Measurements from ENCODE around the gene CPA5. TPM values are rescaled to one million over a fixed set of nuclear protein-coding genes. Genes with fewer than 3 reads are reported as not detected.

CPA5 gene
- total and polyA plus RNA-seq, 10 of the 15 experiments (the other 5 are each of a cell fraction or from before 2014, with no cell fraction given) = 0.06 to 0.52 (median 0.29) TPM; not detected in 2

DNA sequence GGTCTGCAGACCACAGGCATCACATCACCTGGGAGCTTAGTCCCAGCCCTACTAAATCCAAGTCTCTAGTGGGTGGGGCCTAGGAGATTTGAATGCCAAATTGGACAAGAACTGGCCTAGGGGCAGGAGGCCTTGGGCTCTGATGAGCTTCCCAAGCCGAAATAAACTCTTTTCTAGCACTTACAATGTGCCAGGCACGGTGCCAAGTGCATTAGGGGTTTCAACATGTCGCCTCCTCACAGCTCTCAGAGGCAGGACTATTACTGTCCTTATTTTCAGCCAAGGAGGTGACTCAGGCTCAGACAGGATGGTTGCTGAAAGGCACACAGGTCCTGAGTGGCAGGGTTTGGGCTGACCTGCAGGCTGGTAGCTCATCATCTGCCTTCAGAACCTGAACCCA lies 26.4 kb downstream of the CPA5 start:
- Histone ChIP-seq H3K4me1 (ENCODE audit: control insufficient read depth, insufficient read depth, low read length) (peaks cover 3% of the 10 kb centered on the region; the same call in 1 of the 2 replicates), H3K27me3 (replicated peaks in 1 of 2; ENCODE audit: control insufficient read depth in 2 of 2, insufficient read depth in 2 of 2, low read length in 1 of 2) (no peaks in the 10 kb centered on the region), H3K27ac (ENCODE audit: control insufficient read depth, insufficient read depth) (no peak overlapping the region), H3K79me2 (ENCODE audit: control insufficient read depth, insufficient read depth, low read length) (no peaks in the 10 kb centered on the region), H3K9me3 (replicated peaks; ENCODE audit: control insufficient read depth, insufficient read depth, low read length) (no peaks in the 10 kb centered on the region; the same call in 2 of the 3 replicates), H2AFZ (ENCODE audit: control insufficient read depth, low read depth, low read length) (no peak overlapping the region), H4K20me1 (ENCODE audit: control insufficient read depth, insufficient read depth) (no peaks in the 10 kb centered on the region), H3K36me3 (ENCODE audit: control insufficient read depth in 2 of 2, insufficient read depth in 2 of 2, low read length in 1 of 2) (no peaks in the 10 kb centered on the region), H3K9ac (ENCODE audit: control insufficient read depth, insufficient read depth, low read length) (no peak overlapping the region), H3K4me2 (ENCODE audit: control insufficient read depth, insufficient read depth) (no peak overlapping the region), H3K4me3 (no peak overlapping the region)
- ChIA-PET SMC1A (ENCODE audit: uncharacterized antibody, unreplicated experiment) (interaction anchor here (0.7 to 0.9 kb wide), 2 partner anchors 21 to 31 kb away, joined by 3 read pairs; no protein-coding TSS in a partner anchor), POLR2A (interaction anchor here (0.5 kb wide), 1 partner anchor 178 kb away, joined by 4 read pairs; no protein-coding TSS in a partner anchor), RAD21 (ENCODE audit: unreplicated experiment) (interaction anchor here (0.6 kb wide), 1 partner anchor 28 kb away, joined by 3 read pairs; no protein-coding TSS in a partner anchor), CTCF (no interaction called here)
- DNase-seq (ENCODE audit: low read depth, low spot score) = no peak
- in situ Hi-C loops (cut with MboI) = no loop called here
- no TSS peak for BruUV-seq (replicated peaks)
- TF ChIP-seq MTA3 (IDR thresholded peaks at IDR 0.05; ENCODE audit: borderline replicate concordance, low read length) (no peak), SIN3A (IDR thresholded peaks at IDR 0.05; ENCODE audit: low read depth, low read length) (no peak), CBFB (IDR thresholded peaks at IDR 0.05; ENCODE audit: low read depth) (no peak), CREB1 (IDR thresholded peaks at IDR 0.05; ENCODE audit: low read depth) (no peak), BMI1 (IDR thresholded peaks at IDR 0.05; ENCODE audit: borderline replicate concordance) (no peak)
- TF ChIP-seq, protein P1, sequence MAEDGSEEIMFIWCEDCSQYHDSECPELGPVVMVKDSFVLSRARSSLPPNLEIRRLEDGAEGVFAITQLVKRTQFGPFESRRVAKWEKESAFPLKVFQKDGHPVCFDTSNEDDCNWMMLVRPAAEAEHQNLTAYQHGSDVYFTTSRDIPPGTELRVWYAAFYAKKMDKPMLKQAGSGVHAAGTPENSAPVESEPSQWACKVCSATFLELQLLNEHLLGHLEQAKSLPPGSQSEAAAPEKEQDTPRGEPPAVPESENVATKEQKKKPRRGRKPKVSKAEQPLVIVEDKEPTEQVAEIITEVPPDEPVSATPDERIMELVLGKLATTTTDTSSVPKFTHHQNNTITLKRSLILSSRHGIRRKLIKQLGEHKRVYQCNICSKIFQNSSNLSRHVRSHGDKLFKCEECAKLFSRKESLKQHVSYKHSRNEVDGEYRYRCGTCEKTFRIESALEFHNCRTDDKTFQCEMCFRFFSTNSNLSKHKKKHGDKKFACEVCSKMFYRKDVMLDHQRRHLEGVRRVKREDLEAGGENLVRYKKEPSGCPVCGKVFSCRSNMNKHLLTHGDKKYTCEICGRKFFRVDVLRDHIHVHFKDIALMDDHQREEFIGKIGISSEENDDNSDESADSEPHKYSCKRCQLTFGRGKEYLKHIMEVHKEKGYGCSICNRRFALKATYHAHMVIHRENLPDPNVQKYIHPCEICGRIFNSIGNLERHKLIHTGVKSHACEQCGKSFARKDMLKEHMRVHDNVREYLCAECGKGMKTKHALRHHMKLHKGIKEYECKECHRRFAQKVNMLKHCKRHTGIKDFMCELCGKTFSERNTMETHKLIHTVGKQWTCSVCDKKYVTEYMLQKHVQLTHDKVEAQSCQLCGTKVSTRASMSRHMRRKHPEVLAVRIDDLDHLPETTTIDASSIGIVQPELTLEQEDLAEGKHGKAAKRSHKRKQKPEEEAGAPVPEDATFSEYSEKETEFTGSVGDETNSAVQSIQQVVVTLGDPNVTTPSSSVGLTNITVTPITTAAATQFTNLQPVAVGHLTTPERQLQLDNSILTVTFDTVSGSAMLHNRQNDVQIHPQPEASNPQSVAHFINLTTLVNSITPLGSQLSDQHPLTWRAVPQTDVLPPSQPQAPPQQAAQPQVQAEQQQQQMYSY (CRISPR knock-in tag; IDR thresholded peaks at IDR 0.05) = no peak
- TF ChIP-seq, protein P2, sequence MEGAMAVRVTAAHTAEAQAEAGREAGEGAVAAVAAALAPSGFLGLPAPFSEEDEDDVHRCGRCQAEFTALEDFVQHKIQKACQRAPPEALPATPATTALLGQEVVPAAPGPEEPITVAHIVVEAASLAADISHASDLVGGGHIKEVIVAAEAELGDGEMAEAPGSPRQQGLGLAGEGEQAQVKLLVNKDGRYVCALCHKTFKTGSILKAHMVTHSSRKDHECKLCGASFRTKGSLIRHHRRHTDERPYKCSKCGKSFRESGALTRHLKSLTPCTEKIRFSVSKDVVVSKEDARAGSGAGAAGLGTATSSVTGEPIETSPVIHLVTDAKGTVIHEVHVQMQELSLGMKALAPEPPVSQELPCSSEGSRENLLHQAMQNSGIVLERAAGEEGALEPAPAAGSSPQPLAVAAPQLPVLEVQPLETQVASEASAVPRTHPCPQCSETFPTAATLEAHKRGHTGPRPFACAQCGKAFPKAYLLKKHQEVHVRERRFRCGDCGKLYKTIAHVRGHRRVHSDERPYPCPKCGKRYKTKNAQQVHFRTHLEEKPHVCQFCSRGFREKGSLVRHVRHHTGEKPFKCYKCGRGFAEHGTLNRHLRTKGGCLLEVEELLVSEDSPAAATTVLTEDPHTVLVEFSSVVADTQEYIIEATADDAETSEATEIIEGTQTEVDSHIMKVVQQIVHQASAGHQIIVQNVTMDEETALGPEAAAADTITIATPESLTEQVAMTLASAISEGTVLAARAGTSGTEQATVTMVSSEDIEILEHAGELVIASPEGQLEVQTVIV (IDR thresholded peaks at IDR 0.05; ENCODE audit: borderline replicate concordance, partially characterized antibody) = no peak
- ATAC-seq = no peak
- peak; percentile 44 for FAIRE-seq
- WGBS (ENCODE audit: insufficient coverage, insufficient replicate concordance, low lambda C conversion rate, missing lambda C conversion rate) = 38% methylated on average over 3 of the region's 3 CpGs
- intact Hi-C loops (cut with micrococcal nuclease; ENCODE audit: unreplicated experiment) = no loop called here

Data from GM12878 (cell line).